ENCODE measurements around the gene CYB5RL. TPM values are rescaled to one million over a fixed set of nuclear protein-coding genes. Genes with fewer than 3 reads are reported as not detected.
"Not testable (repeated sequence)": the region's sequence is repeated elsewhere in the genome, so short reads cannot be mapped to it uniquely, and the experiment has no call there.

Gene CYB5RL
- total RNA-seq, 4 donors from 2014 or later = 3.7 to 6.2 (median 5.2) TPM

DNA sequence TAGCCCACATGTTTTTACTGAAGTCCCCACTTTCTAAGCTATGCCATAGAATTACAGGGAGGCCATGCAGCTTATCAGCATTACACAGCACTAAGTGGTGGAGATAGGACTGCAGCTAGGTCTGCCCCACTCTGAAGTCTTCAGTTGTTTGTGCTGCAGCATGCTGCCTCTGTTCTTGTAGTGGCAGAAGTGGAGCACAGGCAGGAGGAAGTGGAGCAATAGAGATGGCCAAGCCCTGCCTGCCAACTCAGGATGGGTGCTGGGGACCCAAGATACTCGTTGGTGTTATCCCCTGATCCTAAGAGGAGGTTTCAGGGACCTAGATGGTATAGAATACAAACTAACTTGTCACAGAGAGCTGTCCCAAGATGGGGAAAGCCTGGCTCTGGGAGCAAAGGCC is 13.0 kb upstream of the CYB5RL start:
- H3K36me3 ChIP-seq = peaks cover 87 to 88% of the 10 kb centered on the region in 2 donors
- no peaks in the 10 kb centered on the region for H3K27me3 ChIP-seq
- no peak for DNase-seq
- no peak overlapping the region for H3K4me3 ChIP-seq (replicated peaks in 1 of 3)
- WGBS, 2 donors = 75 to 85% methylated on average over 1 of the region's 1 CpG
- no peaks in the 10 kb centered on the region for H3K9me3 ChIP-seq
- TF ChIP-seq POLR2A (IDR thresholded peaks at IDR 0.05) = no peak
- TF ChIP-seq, protein P1, sequence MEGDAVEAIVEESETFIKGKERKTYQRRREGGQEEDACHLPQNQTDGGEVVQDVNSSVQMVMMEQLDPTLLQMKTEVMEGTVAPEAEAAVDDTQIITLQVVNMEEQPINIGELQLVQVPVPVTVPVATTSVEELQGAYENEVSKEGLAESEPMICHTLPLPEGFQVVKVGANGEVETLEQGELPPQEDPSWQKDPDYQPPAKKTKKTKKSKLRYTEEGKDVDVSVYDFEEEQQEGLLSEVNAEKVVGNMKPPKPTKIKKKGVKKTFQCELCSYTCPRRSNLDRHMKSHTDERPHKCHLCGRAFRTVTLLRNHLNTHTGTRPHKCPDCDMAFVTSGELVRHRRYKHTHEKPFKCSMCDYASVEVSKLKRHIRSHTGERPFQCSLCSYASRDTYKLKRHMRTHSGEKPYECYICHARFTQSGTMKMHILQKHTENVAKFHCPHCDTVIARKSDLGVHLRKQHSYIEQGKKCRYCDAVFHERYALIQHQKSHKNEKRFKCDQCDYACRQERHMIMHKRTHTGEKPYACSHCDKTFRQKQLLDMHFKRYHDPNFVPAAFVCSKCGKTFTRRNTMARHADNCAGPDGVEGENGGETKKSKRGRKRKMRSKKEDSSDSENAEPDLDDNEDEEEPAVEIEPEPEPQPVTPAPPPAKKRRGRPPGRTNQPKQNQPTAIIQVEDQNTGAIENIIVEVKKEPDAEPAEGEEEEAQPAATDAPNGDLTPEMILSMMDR (IDR thresholded peaks at IDR 0.05) = no peak
- no peaks in the 10 kb centered on the region for H3K4me1 ChIP-seq
- intact Hi-C loops (cut with DNase I) = no loop called here
- no peak overlapping the region for H3K27ac ChIP-seq

DNA sequence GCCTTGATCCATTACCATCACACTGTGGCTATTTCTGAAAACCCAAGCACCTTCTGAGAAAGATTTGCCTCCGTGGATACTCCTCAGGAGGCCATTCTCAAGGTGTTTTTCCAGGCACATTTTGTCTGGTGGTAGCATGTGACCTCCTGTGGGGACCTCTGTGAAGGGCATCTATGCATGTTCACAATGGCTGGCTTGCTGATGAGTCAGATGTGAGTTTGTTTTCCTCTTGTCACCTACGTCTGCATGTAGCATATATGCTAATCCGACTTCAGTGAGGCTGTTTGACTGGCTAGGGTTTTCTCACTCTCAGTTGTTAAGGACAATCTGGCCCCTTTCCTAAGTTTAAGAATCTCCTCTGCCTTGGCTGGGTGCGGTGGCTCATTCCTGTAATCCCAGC is 8.1 kb upstream of the CYB5RL start:
- H3K9me3 ChIP-seq; H3K27ac ChIP-seq; intact Hi-C loops (cut with DNase I); DNase-seq; H3K4me1 ChIP-seq; H3K4me3 ChIP-seq (replicated peaks in 1 of 3); H3K27me3 ChIP-seq: not testable (repeated sequence)
- H3K36me3 ChIP-seq = peaks cover 62 to 68% of the 10 kb centered on the region in 2 donors
- 65 to 69% methylated on average over 4 of the region's 4 CpGs for WGBS, 2 donors

DNA sequence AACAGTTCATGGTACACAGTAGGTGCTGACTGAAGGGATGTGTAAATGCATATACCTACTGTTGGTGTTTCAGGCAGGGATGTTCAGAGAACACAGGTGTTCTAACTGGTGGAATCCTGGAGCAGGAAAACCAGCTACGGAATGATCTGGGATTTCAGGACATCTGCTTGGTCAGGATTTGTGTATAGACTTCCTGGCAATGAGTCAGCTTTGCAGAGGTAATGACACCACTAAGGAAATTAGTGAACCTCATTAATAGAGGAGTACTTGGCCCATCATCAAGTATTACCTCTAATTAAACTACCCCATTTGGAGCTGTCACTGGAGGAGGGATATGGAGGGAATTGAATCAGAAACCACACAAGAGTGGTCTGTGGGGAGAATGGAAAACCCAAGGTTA is 7.5 kb upstream of the CYB5RL start:
- intact Hi-C loops (cut with DNase I) = no loop called here
- Histone ChIP-seq H3K4me1 (no peaks in the 10 kb centered on the region), H3K9me3 (no peaks in the 10 kb centered on the region), H3K27me3 (no peaks in the 10 kb centered on the region), H3K36me3 (peaks cover 56 to 62% of the 10 kb centered on the region in 2 donors), H3K4me3 (replicated peaks in 1 of 3) (no peak overlapping the region), H3K27ac (no peak overlapping the region)
- no peak for DNase-seq
- TF ChIP-seq, protein P1 (IDR thresholded peaks at IDR 0.05) = no peak
- TF ChIP-seq POLR2A (IDR thresholded peaks at IDR 0.05) = no peak
- WGBS, 2 donors = 78 to 82% methylated on average over 1 of the region's 1 CpG

DNA sequence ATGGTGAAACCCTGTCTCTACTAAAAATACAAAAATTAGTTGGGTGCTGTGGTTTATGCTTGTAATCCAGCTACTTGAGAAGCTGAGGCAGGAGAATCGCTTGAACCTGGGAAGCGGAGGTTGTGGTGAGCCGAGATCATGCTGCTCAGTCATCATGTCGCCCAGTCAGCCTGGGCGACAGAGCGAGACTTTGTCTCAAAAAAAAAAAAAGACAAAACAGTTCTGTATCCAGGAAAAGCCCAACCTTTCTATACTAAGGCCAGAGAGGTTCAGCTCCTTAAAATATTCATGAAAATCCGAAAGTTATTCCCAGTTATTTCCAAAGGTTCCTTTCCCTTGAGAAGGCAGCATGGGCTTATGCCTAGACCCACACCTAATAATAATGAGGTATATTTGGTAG is 4.4 kb upstream of the CYB5RL start:
- no peak for DNase-seq
- 78 to 80% methylated on average over 7 of the region's 7 CpGs for WGBS, 2 donors
- Histone ChIP-seq H3K9me3 (no peaks in the 10 kb centered on the region), H3K4me3 (replicated peaks in 1 of 3) (no peak overlapping the region), H3K27me3 (no peaks in the 10 kb centered on the region), H3K4me1 (peaks cover 12 to 15% of the 10 kb centered on the region in 2 donors), H3K27ac (no peak overlapping the region), H3K36me3 (peaks cover 29 to 33% of the 10 kb centered on the region in 2 donors)
- intact Hi-C loops (cut with DNase I) = no loop called here
- TF ChIP-seq, protein P1 (IDR thresholded peaks at IDR 0.05) = no peak
- no peak for TF ChIP-seq POLR2A (IDR thresholded peaks at IDR 0.05)

DNA sequence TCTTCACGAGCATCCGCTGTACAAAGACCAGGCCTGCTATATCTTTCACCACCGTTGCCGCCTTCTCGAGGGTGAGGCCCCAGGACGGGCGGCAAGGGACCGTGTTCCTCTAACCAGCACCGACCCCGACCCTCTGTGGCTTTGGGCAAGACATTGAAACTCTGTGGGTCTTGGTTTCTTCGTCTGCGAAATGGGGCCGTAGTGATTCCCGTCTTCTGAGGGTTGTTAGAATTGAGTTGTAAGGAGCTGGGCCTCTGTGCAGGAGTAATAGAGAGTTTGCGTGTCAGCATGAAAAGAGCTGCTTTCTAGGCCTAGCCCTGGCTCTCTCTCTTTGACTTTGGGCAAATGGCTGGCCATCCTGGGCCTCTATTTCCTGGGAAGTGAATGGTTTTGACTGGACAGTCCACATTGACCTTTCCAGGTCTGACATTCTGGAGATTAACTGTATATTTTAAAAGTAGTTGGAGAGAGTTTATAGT is 728 bp upstream of the CYB5RL start:
- H3K27ac ChIP-seq = peak overlapping the region in 2 of 3 donors; percentile 70 to 78
- peaks cover 7 to 10% of the 10 kb centered on the region in 2 donors for H3K36me3 ChIP-seq
- intact Hi-C loops (cut with DNase I) = no loop called here
- 0 to 1% methylated on average over 15 of the region's 15 CpGs for WGBS, 2 donors
- no peak for DNase-seq
- H3K27me3 ChIP-seq = no peaks in the 10 kb centered on the region
- peak overlapping the region; percentile 70 to 97 (median 91) for H3K4me3 ChIP-seq (replicated peaks in 1 of 3)
- H3K9me3 ChIP-seq = no peaks in the 10 kb centered on the region
- no peak for TF ChIP-seq POLR2A (IDR thresholded peaks at IDR 0.05)
- TF ChIP-seq, protein P1 (IDR thresholded peaks at IDR 0.05) = no peak
- peaks cover 12 to 19% of the 10 kb centered on the region in 2 donors for H3K4me1 ChIP-seq

Data from thyroid gland (tissue), 4 donors.